Right lobe of liver (tissue), 4 donors: ENCODE results near the gene SUCO.

Source experiments
- POLR2A ChIP-seq: fragments of 450-650 bp; IDR thresholded peaks from one replicate; pipeline ENCODE4 v1.6.1; 2017; ENCODE audit warnings: antibody characterized with exemption, mild to moderate bottlenecking
- TF ChIP-seq, protein P1 (sequence below), 4 donors: fragments of 200-600 bp in 3 of 4; fragments of 450-650 bp in 1 of 4; IDR thresholded peaks; one replicate each; pipeline versions ENCODE4 v1.5.1 to v1.8.0; 2016 to 2022; ENCODE audit warnings: antibody characterized with exemption in 4 of 4, mild to moderate bottlenecking in 2 of 4
- donor health status: DM: no; HTN: no; CAD: no.
- donor health status: DM: no; HTN: no; CAD: no.
- donor health status: DM: no; HTN: yes; CAD: no.

DNA sequence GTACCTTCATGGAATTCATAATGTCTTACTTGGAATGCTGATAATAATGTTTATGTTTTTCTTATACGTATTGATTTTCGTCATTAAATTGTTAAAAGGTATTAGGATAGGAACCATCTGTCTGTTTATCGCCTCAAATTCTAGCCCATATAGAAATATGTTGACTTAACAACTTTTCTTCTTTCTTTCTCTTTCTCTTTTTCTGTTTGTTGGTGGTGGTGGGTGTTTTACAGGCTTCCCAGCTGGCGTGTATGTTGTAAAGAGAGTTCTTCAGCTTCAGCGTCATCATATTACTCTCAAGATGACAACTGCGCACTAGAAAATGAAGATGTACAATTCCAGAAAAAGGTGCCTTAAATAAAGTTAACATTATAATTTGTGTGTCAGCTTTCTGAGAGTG lies 18.3 kb downstream of the SUCO start:
- no peak for TF ChIP-seq POLR2A
- TF ChIP-seq, protein P1, sequence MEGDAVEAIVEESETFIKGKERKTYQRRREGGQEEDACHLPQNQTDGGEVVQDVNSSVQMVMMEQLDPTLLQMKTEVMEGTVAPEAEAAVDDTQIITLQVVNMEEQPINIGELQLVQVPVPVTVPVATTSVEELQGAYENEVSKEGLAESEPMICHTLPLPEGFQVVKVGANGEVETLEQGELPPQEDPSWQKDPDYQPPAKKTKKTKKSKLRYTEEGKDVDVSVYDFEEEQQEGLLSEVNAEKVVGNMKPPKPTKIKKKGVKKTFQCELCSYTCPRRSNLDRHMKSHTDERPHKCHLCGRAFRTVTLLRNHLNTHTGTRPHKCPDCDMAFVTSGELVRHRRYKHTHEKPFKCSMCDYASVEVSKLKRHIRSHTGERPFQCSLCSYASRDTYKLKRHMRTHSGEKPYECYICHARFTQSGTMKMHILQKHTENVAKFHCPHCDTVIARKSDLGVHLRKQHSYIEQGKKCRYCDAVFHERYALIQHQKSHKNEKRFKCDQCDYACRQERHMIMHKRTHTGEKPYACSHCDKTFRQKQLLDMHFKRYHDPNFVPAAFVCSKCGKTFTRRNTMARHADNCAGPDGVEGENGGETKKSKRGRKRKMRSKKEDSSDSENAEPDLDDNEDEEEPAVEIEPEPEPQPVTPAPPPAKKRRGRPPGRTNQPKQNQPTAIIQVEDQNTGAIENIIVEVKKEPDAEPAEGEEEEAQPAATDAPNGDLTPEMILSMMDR (IDR thresholded peaks at IDR 0.05) = no peak
